ENCODE measurements around the gene POLD1. TPM values are rescaled to one million over a fixed set of nuclear protein-coding genes. Genes with fewer than 3 reads are reported as not detected.

POLD1 gene
- total and polyA plus RNA-seq, 8 donors = 26.0 to 58.3 (median 35.7) TPM

GRCh38 chr19:50419580-50420035, 35.5 kb downstream of the POLD1 start:
- H3K36me3 ChIP-seq = no peaks in the 10 kb centered on the region
- intact Hi-C loops (cut with DNase I) = loop anchor here in 1 of 2 donors (10.0 kb wide), 1 partner anchor 55 kb away; the partner anchor contains the start of gene NAPSA
- no peak for ATAC-seq
- no peak for DNase-seq
- H3K27ac ChIP-seq = no peak overlapping the region
- H3K27me3 ChIP-seq = peaks cover 18 to 66% of the 10 kb centered on the region in 2 donors
- peaks cover 0 to 30% of the 10 kb centered on the region in 2 donors for H3K4me1 ChIP-seq
- TF ChIP-seq CTCF (IDR thresholded peaks at IDR 0.05) = no peak
- no peaks in the 10 kb centered on the region for H3K9me3 ChIP-seq
- H3K4me3 ChIP-seq = no peak overlapping the region

- no peak for TF ChIP-seq CTCF (IDR thresholded peaks at IDR 0.05)
- H3K36me3 ChIP-seq = no peaks in the 10 kb centered on the region
- no peak overlapping the region for H3K4me3 ChIP-seq
- ATAC-seq (no peak), DNase-seq (no peak)
- peaks cover 0 to 24% of the 10 kb centered on the region in 2 donors for H3K4me1 ChIP-seq
- no peaks in the 10 kb centered on the region for H3K9me3 ChIP-seq
- peaks cover 18 to 66% of the 10 kb centered on the region in 2 donors for H3K27me3 ChIP-seq
- H3K27ac ChIP-seq = no peak overlapping the region
- intact Hi-C loops (cut with DNase I) = no loop called here
Measured at GRCh38 chr19:50420127-50420526, 36.0 kb downstream of the POLD1 start.

GRCh38 chr19:50420808-50421207, 36.7 kb downstream of the POLD1 start:
- no peak for ATAC-seq
- no peak overlapping the region for H3K27ac ChIP-seq
- TF ChIP-seq CTCF (IDR thresholded peaks at IDR 0.05) = no peak
- peaks cover 18 to 66% of the 10 kb centered on the region in 2 donors for H3K27me3 ChIP-seq
- H3K9me3 ChIP-seq = no peaks in the 10 kb centered on the region
- no peaks in the 10 kb centered on the region for H3K36me3 ChIP-seq
- intact Hi-C loops (cut with DNase I) = no loop called here
- no peak for DNase-seq
- peaks cover 0 to 18% of the 10 kb centered on the region in 2 donors for H3K4me1 ChIP-seq
- no peak overlapping the region for H3K4me3 ChIP-seq

- H3K27me3 ChIP-seq = peaks cover 18 to 61% of the 10 kb centered on the region in 2 donors
Measured at GRCh38 chr19:50422397-50423278, 38.5 kb downstream of the POLD1 start.

More at GRCh38 chr19:50422397-50423278, 38.5 kb downstream of the POLD1 start:
- intact Hi-C loops (cut with DNase I) = no loop called here
- Histone ChIP-seq H3K9me3 (no peaks in the 10 kb centered on the region), H3K4me3 (no peak overlapping the region), H3K4me1 (peaks cover 0 to 10% of the 10 kb centered on the region in 2 donors), H3K36me3 (no peaks in the 10 kb centered on the region), H3K27ac (no peak overlapping the region)
- no peak for TF ChIP-seq CTCF (IDR thresholded peaks at IDR 0.05)
- DNase-seq = no peak
- ATAC-seq = no peak

Data from left lung (tissue), 10 donors.